ENCODE measurements around the gene HDAC1. TPM values are rescaled to one million over a fixed set of nuclear protein-coding genes. Genes with fewer than 3 reads are reported as not detected.

The HDAC1 gene
- total RNA-seq, 1 experiment from 2014 or later, result 117 TPM

DNA sequence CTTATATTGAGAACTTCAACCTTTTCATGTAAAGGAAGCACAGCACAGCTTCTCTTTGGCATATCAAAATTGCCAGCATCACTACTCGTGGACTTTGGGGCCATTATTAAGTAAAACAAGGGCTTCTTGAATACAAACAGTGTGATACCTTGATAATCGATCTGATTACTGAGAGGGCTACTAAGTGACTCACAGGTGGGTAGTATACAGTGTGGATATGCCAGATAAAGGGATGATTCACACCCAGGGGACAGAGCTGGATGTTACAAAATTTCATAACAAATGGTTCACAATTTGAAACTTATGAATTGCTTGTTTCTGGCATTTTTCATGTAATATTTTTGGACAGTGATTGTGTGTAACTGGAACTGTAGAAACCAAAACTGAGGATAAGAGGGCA lies 15.4 kb downstream of the HDAC1 start:
- TF ChIP-seq, protein P1, sequence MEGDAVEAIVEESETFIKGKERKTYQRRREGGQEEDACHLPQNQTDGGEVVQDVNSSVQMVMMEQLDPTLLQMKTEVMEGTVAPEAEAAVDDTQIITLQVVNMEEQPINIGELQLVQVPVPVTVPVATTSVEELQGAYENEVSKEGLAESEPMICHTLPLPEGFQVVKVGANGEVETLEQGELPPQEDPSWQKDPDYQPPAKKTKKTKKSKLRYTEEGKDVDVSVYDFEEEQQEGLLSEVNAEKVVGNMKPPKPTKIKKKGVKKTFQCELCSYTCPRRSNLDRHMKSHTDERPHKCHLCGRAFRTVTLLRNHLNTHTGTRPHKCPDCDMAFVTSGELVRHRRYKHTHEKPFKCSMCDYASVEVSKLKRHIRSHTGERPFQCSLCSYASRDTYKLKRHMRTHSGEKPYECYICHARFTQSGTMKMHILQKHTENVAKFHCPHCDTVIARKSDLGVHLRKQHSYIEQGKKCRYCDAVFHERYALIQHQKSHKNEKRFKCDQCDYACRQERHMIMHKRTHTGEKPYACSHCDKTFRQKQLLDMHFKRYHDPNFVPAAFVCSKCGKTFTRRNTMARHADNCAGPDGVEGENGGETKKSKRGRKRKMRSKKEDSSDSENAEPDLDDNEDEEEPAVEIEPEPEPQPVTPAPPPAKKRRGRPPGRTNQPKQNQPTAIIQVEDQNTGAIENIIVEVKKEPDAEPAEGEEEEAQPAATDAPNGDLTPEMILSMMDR (IDR thresholded peaks at IDR 0.05; ENCODE audit: insufficient read depth in 1 of 2, low read depth in 1 of 2, low read length in 1 of 2, severe bottlenecking in 1 of 2, unreplicated experiment in 1 of 2), result no peak
- Histone ChIP-seq H3K27me3 (replicated peaks; ENCODE audit: control insufficient read depth, insufficient read depth, low read length) (no peaks in the 10 kb centered on the region), H3K36me3 (ENCODE audit: control insufficient read depth, insufficient read depth, low read length) (no peaks in the 10 kb centered on the region), H3K9me3 (no peaks in the 10 kb centered on the region), H3K4me3 (ENCODE audit: low read depth, low read length) (no peak overlapping the region), H3K4me1 (no peaks in the 10 kb centered on the region)
- Mint-ChIP-seq H3K9me3 (ENCODE audit: unreplicated experiment) (no peaks in the 10 kb centered on the region), H3K27me3 (ENCODE audit: insufficient read depth, unreplicated experiment) (no peaks in the 10 kb centered on the region), H3K27ac (ENCODE audit: unreplicated experiment) (no peak overlapping the region), H3K4me1 (ENCODE audit: low read depth, unreplicated experiment) (peaks cover 15% of the 10 kb centered on the region), H3K4me3 (ENCODE audit: unreplicated experiment) (no peak overlapping the region), H3K36me3 (ENCODE audit: insufficient read depth, unreplicated experiment) (peaks cover 52% of the 10 kb centered on the region)
- ChIA-PET CTCF (no interaction called here), POLR2A (no interaction called here)
- intact Hi-C loops (cut with micrococcal nuclease; ENCODE audit: unreplicated experiment), result no loop called here
- DNase-seq, result no peak
- BruUV-seq (replicated peaks), result no TSS peak

DNA sequence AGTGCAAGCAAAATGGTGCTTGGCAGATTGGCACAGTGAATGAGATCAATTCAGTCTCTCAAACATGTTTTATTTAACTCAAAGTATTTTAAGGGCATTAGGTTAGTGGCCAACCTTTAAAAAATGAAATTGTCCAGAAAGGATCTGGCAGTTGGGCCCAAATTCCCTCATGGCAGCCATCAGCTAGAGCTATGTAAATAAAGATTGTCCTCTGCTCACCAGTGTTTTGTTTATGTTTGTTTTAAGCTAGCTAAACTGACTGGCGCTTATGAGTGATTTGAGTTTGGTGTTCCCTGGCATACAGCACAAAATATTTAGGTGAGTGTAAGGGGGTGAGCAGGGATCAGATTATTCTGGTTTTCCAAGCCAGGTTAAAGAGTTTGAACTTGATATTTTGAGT lies 18.1 kb downstream of the HDAC1 start:
- H3K4me1 ChIP-seq, result no peaks in the 10 kb centered on the region
- peaks cover 43% of the 10 kb centered on the region for H3K36me3 Mint-ChIP-seq (ENCODE audit: insufficient read depth, unreplicated experiment)
- no peak for DNase-seq
- CTCF ChIA-PET, result no interaction called here
- no peak overlapping the region for H3K27ac Mint-ChIP-seq (ENCODE audit: unreplicated experiment)
- TF ChIP-seq, protein P1 (IDR thresholded peaks at IDR 0.05; ENCODE audit: insufficient read depth in 1 of 2, low read depth in 1 of 2, low read length in 1 of 2, severe bottlenecking in 1 of 2, unreplicated experiment in 1 of 2), result no peak
- H3K36me3 ChIP-seq (ENCODE audit: control insufficient read depth, insufficient read depth, low read length), result no peaks in the 10 kb centered on the region
- no peak overlapping the region for H3K4me3 Mint-ChIP-seq (ENCODE audit: unreplicated experiment)
- H3K4me1 Mint-ChIP-seq (ENCODE audit: low read depth, unreplicated experiment), result peaks cover 19% of the 10 kb centered on the region
- H3K27me3 Mint-ChIP-seq (ENCODE audit: insufficient read depth, unreplicated experiment), result no peaks in the 10 kb centered on the region
- H3K27me3 ChIP-seq (replicated peaks; ENCODE audit: control insufficient read depth, insufficient read depth, low read length), result no peaks in the 10 kb centered on the region
- H3K4me3 ChIP-seq (ENCODE audit: low read depth, low read length), result no peak overlapping the region
- intact Hi-C loops (cut with micrococcal nuclease; ENCODE audit: unreplicated experiment), result no loop called here
- POLR2A ChIA-PET, result no interaction called here
- no peaks in the 10 kb centered on the region for H3K9me3 Mint-ChIP-seq (ENCODE audit: unreplicated experiment)
- no peaks in the 10 kb centered on the region for H3K9me3 ChIP-seq
- no TSS peak for BruUV-seq (replicated peaks)

DNA sequence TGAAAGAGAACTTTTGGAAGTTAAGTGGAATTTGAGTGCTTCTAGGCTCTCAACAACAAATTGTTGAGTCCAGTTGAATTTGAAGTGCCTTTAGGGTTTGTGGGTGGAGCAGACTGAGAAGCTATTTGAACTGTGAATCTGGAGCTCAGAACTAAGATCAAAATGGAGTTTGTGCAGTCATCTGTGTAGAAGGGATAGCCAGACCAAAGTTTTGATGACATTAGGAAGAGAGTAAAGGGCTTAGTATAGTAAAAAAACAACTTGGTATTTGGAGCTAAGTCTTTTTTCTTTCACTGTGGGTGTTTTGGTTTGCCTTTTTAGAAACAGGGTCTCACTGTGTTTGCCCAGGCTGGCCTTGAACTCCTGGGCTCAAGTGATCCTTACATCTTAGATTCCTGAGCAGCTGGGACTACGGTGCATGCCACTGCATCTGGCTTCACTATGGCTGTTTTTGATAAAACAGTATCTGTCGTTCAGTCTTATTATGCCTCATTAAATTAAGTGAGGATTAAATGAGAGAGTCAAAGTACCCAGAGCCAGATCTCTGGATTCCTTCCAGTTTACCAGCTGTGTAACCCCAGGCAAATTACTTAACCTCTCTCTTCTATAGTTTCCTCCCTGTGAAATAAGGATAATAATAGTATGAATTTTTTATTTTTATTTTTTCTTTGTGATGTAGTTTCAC lies 20.0 kb downstream of the HDAC1 start:
- no peaks in the 10 kb centered on the region for H3K9me3 Mint-ChIP-seq (ENCODE audit: unreplicated experiment)
- no peaks in the 10 kb centered on the region for H3K27me3 ChIP-seq (replicated peaks; ENCODE audit: control insufficient read depth, insufficient read depth, low read length)
- no peak overlapping the region for H3K27ac Mint-ChIP-seq (ENCODE audit: unreplicated experiment)
- H3K36me3 Mint-ChIP-seq (ENCODE audit: insufficient read depth, unreplicated experiment), result peaks cover 48% of the 10 kb centered on the region
- TF ChIP-seq, protein P1 (IDR thresholded peaks at IDR 0.05; ENCODE audit: insufficient read depth in 1 of 2, low read depth in 1 of 2, low read length in 1 of 2, severe bottlenecking in 1 of 2, unreplicated experiment in 1 of 2), result no peak
- intact Hi-C loops (cut with micrococcal nuclease; ENCODE audit: unreplicated experiment), result no loop called here
- DNase-seq, result no peak
- CTCF ChIA-PET, result no interaction called here
- H3K4me1 Mint-ChIP-seq (ENCODE audit: low read depth, unreplicated experiment), result peaks cover 27% of the 10 kb centered on the region
- H3K4me1 ChIP-seq, result no peaks in the 10 kb centered on the region
- no peaks in the 10 kb centered on the region for H3K36me3 ChIP-seq (ENCODE audit: control insufficient read depth, insufficient read depth, low read length)
- H3K4me3 Mint-ChIP-seq (ENCODE audit: unreplicated experiment), result no peak overlapping the region
- no peak overlapping the region for H3K4me3 ChIP-seq (ENCODE audit: low read depth, low read length)
- no TSS peak for BruUV-seq (replicated peaks)
- H3K27me3 Mint-ChIP-seq (ENCODE audit: insufficient read depth, unreplicated experiment), result no peaks in the 10 kb centered on the region
- POLR2A ChIA-PET, result no interaction called here
- no peaks in the 10 kb centered on the region for H3K9me3 ChIP-seq
